ENCODE results near the gene TRAPPC3. TPM values are rescaled to one million over a fixed set of nuclear protein-coding genes. Genes with fewer than 3 reads are reported as not detected.

TRAPPC3 gene
- total and polyA plus RNA-seq, 9 of the 15 experiments (the other 6 are each of a cell fraction or from before 2014, with no cell fraction given): 20.6 to 141 (median 112) TPM

GRCh38 chr1:36135330-36135667 lies 14.0 kb downstream of the TRAPPC3 start (continued):
- peak; percentile 18; the same call in 1 of the 2 replicates for TF ChIP-seq VEZF1 (CRISPR knock-in tag; IDR thresholded peaks at IDR 0.05)

- Histone ChIP-seq H4K20me1 (replicated peaks; ENCODE audit: control insufficient read depth, insufficient read depth, low read length) (no peaks in the 10 kb centered on the region), H3K9me1 (ENCODE audit: control insufficient read depth, insufficient read depth, low read length) (no peaks in the 10 kb centered on the region), H3K9ac (ENCODE audit: insufficient read depth in 1 of 2, low read depth in 2 of 2, low read length in 2 of 2) (peak overlapping the region in 1 of 2 experiments; percentile 5; a peak in 1 of 4 replicates), H3K27ac (ENCODE audit: extremely low read depth, low read depth, low read length) (peak overlapping the region; percentile 38), H3K4me3 (no peak overlapping the region), H3K79me2 (ENCODE audit: control insufficient read depth, insufficient read depth, low read length) (no peaks in the 10 kb centered on the region), H3K4me1 (replicated peaks in 1 of 2; ENCODE audit: control insufficient read depth in 2 of 2, insufficient read depth in 2 of 2, low read length in 2 of 2) (peaks cover 5 to 6% of the 10 kb centered on the region in 2 experiments; a peak in 3 of 5 replicates), H3K4me2 (ENCODE audit: insufficient read depth, low read length) (no peak overlapping the region; the same call in 1 of the 2 replicates), H3K36me3 (ENCODE audit: control insufficient read depth, insufficient read depth, low read length) (peaks cover 34% of the 10 kb centered on the region), H2AFZ (ENCODE audit: low read depth, low read length) (peak overlapping the region; percentile 69), H3K9me3 (replicated peaks; ENCODE audit: control insufficient read depth, insufficient read depth, low read depth, low read length) (no peaks in the 10 kb centered on the region), H3K27me3 (ENCODE audit: control insufficient read depth in 2 of 2, insufficient read depth in 2 of 2, low read length in 2 of 2) (no peaks in the 10 kb centered on the region)
- intact Hi-C loops (cut with micrococcal nuclease): loop anchor here (1.0 kb wide), 1 partner anchor 34 kb away; no protein-coding TSS in a partner anchor
- ATAC-seq (peak; percentile 97), FAIRE-seq (peak; percentile 94), DNase-seq (ENCODE audit: extremely low read depth in 1 of 4, low spot score in 3 of 4) (peak; percentile 85 to 90 (median 86))
- in situ Hi-C loops (cut with MboI): no loop called here
- ChIA-PET CTCF (ENCODE audit: low intra/inter-chr PET ratio) (interaction anchor here (0.6 to 5.8 kb wide), 8 partner anchors 15 to 835 kb away, joined by 3 to 116 read pairs (median 4); partner anchors contain the start of gene TRAPPC3), POLR2A (interaction anchor here (0.7 to 1.6 kb wide), 12 partner anchors 10 to 302 kb away, joined by 3 to 8 read pairs (median 3); partner anchors contain the start of gene TRAPPC3)
- WGBS (ENCODE audit: insufficient coverage, low coverage, missing lambda C conversion rate): 43% methylated on average over 7 of the region's 7 CpGs
- no TSS peak for BruUV-seq (replicated peaks)
- peak; percentile 74; the same call in 1 of the 2 replicates for TF ChIP-seq ZNF589 (CRISPR knock-in tag; IDR thresholded peaks at IDR 0.05; ENCODE audit: low read depth)
- TF ChIP-seq TOE1 (IDR thresholded peaks at IDR 0.05; ENCODE audit: borderline replicate concordance): no peak
- TF ChIP-seq TOE1 (CRISPR knock-in tag; IDR thresholded peaks at IDR 0.05; ENCODE audit: borderline replicate concordance, low read depth): no peak
- TF ChIP-seq ELF2 (CRISPR knock-in tag; IDR thresholded peaks at IDR 0.05): 0 out of 2 replicates have a peak, but pooled peaks have one; percentile 43
- no peak for TF ChIP-seq TFAM (CRISPR knock-in tag; conservative IDR thresholded peaks at IDR 0.05)
- TF ChIP-seq ZC3H4 (CRISPR knock-in tag; IDR thresholded peaks at IDR 0.05; ENCODE audit: borderline replicate concordance): 0 out of 2 replicates have a peak, but pooled peaks have one; percentile 23
- TF ChIP-seq ELF1 (tag; IDR thresholded peaks at IDR 0.05): peak; percentile 62
- no peak for TF ChIP-seq ILF3 (IDR thresholded peaks at IDR 0.05; ENCODE audit: borderline replicate concordance)
- no peak for TF ChIP-seq ZNF408 (CRISPR knock-in tag; IDR thresholded peaks at IDR 0.05; ENCODE audit: low read depth)
- 0 out of 2 replicates have a peak, but pooled peaks have one; percentile 45 for TF ChIP-seq SMARCA4 (IDR thresholded peaks at IDR 0.05)
- TF ChIP-seq GATAD2A (IDR thresholded peaks at IDR 0.05): peak; percentile 3; the same call in 1 of the 2 replicates
- TF ChIP-seq UBTF (IDR thresholded peaks at IDR 0.05; ENCODE audit: borderline replicate concordance in 1 of 2, low read depth in 2 of 2, low read length in 2 of 2): no peak
- TF ChIP-seq SMARCE1 (IDR thresholded peaks at IDR 0.05): 0 out of 2 replicates have a peak, but pooled peaks have one; percentile 21
- TF ChIP-seq PHF20 (IDR thresholded peaks at IDR 0.05; ENCODE audit: partially characterized antibody): peak; percentile 18
- no peak for TF ChIP-seq HDAC6 (IDR thresholded peaks at IDR 0.05; ENCODE audit: low read depth, low read length)
- TF ChIP-seq ZNF239 (CRISPR knock-in tag; IDR thresholded peaks at IDR 0.05): no peak
Measured at GRCh38 chr1:36134505-36135329, 14.6 kb downstream of the TRAPPC3 start.

All from K562 (cell line).